Adrenal gland (tissue), 12 donors: ENCODE results near the gene CDNF. TPM values are rescaled to one million over a fixed set of nuclear protein-coding genes. Genes with fewer than 3 reads are reported as not detected.

ENCODE experiments used
- DNase-seq, 7 donors: peaks; one replicate each; pipeline ENCODE4 v3.0.0-alpha.2; 2019 to 2020
- H3K27ac ChIP-seq, 5 donors: fragments of 200-600 bp; sonication (generic) in 4 of 5; 1 replicate in 3 of 5; 2 replicates in 2 of 5; pipeline versions ENCODE4 v1.5.1 to v1.8.0; 2016 to 2020; ENCODE audit warnings: mild to moderate bottlenecking in 1 of 5
- H3K27me3 ChIP-seq: fragments of 200-600 bp; 2 replicates; pipeline ENCODE4 v1.8.0; 2021
- H3K36me3 ChIP-seq, 2 donors: fragments of 200-600 bp; replicated peaks in 1 of 2; 1 replicate in 1 of 2; 2 replicates in 1 of 2; pipeline versions ENCODE4 v1.5.1 to v1.8.0; 2018 to 2022
- H3K4me1 ChIP-seq, 2 donors: fragments of 200-600 bp; replicated peaks in 1 of 2; 1 replicate in 1 of 2; 2 replicates in 1 of 2; pipeline versions ENCODE4 v1.5.1 to v1.8.0; 2018 to 2021
- H3K4me3 ChIP-seq, 4 donors: fragments of 200-600 bp; sonication (generic) in 3 of 4; one replicate each; pipeline ENCODE4 v1.5.1; 2016 to 2018
- H3K9me3 ChIP-seq, 3 donors: fragments of 200-600 bp; sonication (generic) in 1 of 3; replicated peaks in 1 of 3; 1 replicate in 2 of 3; 2 replicates in 1 of 3; pipeline versions ENCODE4 v1.5.1 to v1.8.0; 2016 to 2021
- POLR2A ChIP-seq, 2 donors: fragments of 450-650 bp; IDR thresholded peaks; one replicate each; pipeline ENCODE4 v1.6.1; 2017; ENCODE audit warnings: antibody characterized with exemption in 2 of 2, mild to moderate bottlenecking in 2 of 2, moderate library complexity in 1 of 2
- WGBS, 4 donors: extraction: QIAGEN DNeasy Blood & Tissue Kit in 2 of 4; methylation state at CpG; one replicate each; pipeline versions ENCODE4 v1.1.5 to v1.1.7; 2013 to 2017; 5-methylcytosine and 5-hydroxymethylcytosine counted together
- intact Hi-C, 2 donors: fragments of 100-400 bp; cut with DNase I; formaldehyde crosslinking; loops; one replicate each; pipeline versions ENCODE4 v1.14.1 to v1.15.0; 2022 to 2023
- polyA plus RNA-seq, 3 donors: library from polyadenylated mRNA; stranded (reverse); fragments of 200-250 nt in 2 of 3; fragments of 350-450 nt in 1 of 3; fragmentation: Illumina TruSeq in 1 of 3; extraction: RNeasy Lipid Tissue Mini Kit (QIAGEN cat#74804) in 1 of 3; gene quantifications; one replicate each; pipeline ENCODE4 v1.2.3, GENCODE V29; 2013 to 2014
- total RNA-seq, 9 donors: library from RNA; depleted of rRNA in 4 of 9; stranded (reverse); fragments of >200 nt in 4 of 9; fragments of 120-200 nt in 1 of 9; fragmentation: NEBNext Ultra II Directional in 1 of 9; extraction: Animal tissue kit (Norgen Biotek cat#: 25700) in 1 of 9; gene quantifications; one replicate each; pipeline versions ENCODE4 v1.1.0 to v1.2.4, GENCODE V29; 2013 to 2023
- TF ChIP-seq, protein P1 (sequence below), 6 experiments: fragments of 450-650 bp in 4 of 6; fragments of 200-600 bp in 2 of 6; sonication (generic) in 1 of 6; IDR thresholded peaks; 1 replicate in 5 of 6; 2 replicates in 1 of 6; pipeline versions ENCODE4 v1.5.1 to v1.8.0; 2016 to 2021; ENCODE audit warnings: antibody characterized with exemption in 6 of 6, mild to moderate bottlenecking in 2 of 6, moderate library complexity in 1 of 6
- donor health status: healthy with polysubstance abuse.
- donor health status: Bipolar disorder and iron deficiency.
- donor health status: DM: yes; HTN: yes; CAD: no.
- donor health status: DM: no; HTN: no; CAD: no.
- donor health status: DM: no; HTN: no; CAD: no.
- donor health status: DM: yes; HTN: yes; CAD: no.

CDNF gene
- total and polyA plus RNA-seq, 12 donors, result 0.97 to 6.6 (median 3.2) TPM

DNA sequence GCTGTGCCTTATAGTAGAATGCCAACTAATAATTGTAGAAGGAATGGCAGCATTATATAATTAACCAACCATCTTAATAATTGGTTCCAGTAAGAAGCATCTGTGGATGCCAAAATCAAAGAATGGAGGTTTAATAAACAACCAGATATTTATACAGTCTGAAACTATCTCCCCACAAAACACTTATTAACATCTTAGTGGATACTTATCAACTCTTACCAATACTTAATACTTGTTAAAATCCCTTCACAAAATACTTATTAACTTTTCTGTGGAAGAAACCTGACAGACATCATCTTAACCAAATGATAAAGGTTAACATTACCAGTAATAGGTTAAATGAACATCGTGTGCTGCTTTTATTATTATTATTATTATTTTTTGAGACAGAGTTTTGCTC is 34.0 kb downstream of the CDNF start:
- H3K4me1 ChIP-seq, result no peaks in the 10 kb centered on the region
- no peaks in the 10 kb centered on the region for H3K36me3 ChIP-seq
- H3K27ac ChIP-seq, result no peak overlapping the region
- H3K9me3 ChIP-seq, result no peaks in the 10 kb centered on the region
- intact Hi-C loops, result no loop called here
- 27 to 88% (median 48%) methylated on average over 1 of the region's 1 CpG for WGBS, 4 donors
- no peaks in the 10 kb centered on the region for H3K27me3 ChIP-seq
- TF ChIP-seq, protein P1, sequence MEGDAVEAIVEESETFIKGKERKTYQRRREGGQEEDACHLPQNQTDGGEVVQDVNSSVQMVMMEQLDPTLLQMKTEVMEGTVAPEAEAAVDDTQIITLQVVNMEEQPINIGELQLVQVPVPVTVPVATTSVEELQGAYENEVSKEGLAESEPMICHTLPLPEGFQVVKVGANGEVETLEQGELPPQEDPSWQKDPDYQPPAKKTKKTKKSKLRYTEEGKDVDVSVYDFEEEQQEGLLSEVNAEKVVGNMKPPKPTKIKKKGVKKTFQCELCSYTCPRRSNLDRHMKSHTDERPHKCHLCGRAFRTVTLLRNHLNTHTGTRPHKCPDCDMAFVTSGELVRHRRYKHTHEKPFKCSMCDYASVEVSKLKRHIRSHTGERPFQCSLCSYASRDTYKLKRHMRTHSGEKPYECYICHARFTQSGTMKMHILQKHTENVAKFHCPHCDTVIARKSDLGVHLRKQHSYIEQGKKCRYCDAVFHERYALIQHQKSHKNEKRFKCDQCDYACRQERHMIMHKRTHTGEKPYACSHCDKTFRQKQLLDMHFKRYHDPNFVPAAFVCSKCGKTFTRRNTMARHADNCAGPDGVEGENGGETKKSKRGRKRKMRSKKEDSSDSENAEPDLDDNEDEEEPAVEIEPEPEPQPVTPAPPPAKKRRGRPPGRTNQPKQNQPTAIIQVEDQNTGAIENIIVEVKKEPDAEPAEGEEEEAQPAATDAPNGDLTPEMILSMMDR (IDR thresholded peaks at IDR 0.05), result no peak
- no peak for TF ChIP-seq POLR2A (IDR thresholded peaks at IDR 0.05)
- DNase-seq, result no peak
- no peak overlapping the region for H3K4me3 ChIP-seq

DNA sequence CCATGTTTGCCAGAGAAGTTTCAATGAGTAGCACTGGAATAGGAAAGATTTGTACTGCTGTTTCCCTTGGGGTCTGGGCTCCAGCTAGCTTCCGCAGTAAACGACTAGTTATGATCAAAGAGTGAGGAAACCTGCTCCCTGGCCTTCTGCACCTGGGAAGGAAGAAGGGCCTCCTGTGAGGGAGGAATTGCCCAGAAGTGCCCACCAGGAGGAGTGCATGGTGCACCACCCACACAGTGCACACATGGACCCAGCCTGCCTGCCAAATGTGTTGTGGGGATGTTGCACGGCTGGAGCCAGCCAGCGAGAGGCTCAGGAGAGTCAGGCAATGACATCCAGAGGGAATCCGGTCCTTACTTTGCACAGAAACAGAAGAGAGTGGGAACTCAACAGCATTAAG is 36.1 kb downstream of the CDNF start:
- TF ChIP-seq, protein P1 (IDR thresholded peaks at IDR 0.05), result peak in 1 of 6 experiments; percentile 8
- TF ChIP-seq POLR2A (IDR thresholded peaks at IDR 0.05), result no peak
- H3K9me3 ChIP-seq, result no peaks in the 10 kb centered on the region
- H3K4me3 ChIP-seq, result no peak overlapping the region
- WGBS, 4 donors, result 24 to 71% (median 54%) methylated on average over 3 to 5 of the region's 5 CpGs
- no peaks in the 10 kb centered on the region for H3K27me3 ChIP-seq
- H3K27ac ChIP-seq, result no peak overlapping the region
- intact Hi-C loops, result no loop called here
- DNase-seq, result peak in 1 of 7 donors; percentile 37
- no peaks in the 10 kb centered on the region for H3K36me3 ChIP-seq
- H3K4me1 ChIP-seq, result no peaks in the 10 kb centered on the region

DNA sequence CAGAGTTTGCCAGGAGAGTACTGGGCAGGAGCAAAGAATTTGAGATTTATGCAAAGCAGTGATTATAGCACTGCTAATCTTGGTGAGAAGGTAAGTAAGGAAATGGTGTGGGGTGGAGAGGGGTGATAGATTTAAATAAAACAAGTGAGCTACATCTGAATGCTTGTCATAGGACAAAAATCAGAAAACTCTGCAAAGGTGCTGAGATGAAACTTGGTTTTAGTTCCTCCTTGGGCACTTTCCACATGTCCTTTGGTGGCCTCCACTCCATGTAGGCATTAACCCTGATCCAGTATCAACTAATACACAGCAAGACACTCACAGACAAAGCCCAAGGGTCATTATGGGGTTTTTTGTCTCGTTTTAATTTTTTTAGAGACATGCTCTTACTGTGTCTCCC is 37.4 kb downstream of the CDNF start:
- 36 to 40% (median 40%) methylated on average over 1 of the region's 1 CpG for WGBS, 4 donors
- intact Hi-C loops, result no loop called here

DNA sequence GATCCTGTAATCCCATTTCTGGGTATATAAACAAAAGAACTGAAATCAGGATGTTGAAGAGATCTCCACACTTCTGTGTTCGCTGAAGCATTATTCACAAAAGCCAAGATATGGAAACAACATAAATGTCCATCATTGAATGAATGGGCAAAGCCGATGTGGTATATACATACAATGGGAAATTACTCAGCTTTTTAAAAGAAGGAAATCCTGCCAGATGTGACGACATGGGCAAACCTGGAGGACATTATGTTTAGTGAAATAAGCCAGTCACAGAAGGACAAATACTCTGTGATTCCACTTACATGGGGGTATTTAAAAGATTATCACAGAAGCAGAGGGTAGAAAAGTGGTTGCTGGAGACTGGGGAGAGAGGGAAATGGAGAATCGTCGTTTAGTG is 39.2 kb downstream of the CDNF start:
- Histone ChIP-seq H3K36me3 (no peaks in the 10 kb centered on the region), H3K4me3 (no peak overlapping the region), H3K9me3 (no peaks in the 10 kb centered on the region), H3K4me1 (no peaks in the 10 kb centered on the region), H3K27me3 (no peaks in the 10 kb centered on the region), H3K27ac (no peak overlapping the region)
- no peak for DNase-seq
- TF ChIP-seq, protein P1 (IDR thresholded peaks at IDR 0.05), result no peak
- no peak for TF ChIP-seq POLR2A (IDR thresholded peaks at IDR 0.05)
- WGBS, 4 donors, result 37 to 55% (median 45%) methylated on average over 5 of the region's 5 CpGs
- intact Hi-C loops, result no loop called here

More for the DNA sequence above, 37.4 kb downstream of the CDNF start:
- Histone ChIP-seq H3K9me3 (no peaks in the 10 kb centered on the region), H3K27me3 (no peaks in the 10 kb centered on the region), H3K4me3 (no peak overlapping the region), H3K27ac (no peak overlapping the region), H3K4me1 (no peaks in the 10 kb centered on the region), H3K36me3 (no peaks in the 10 kb centered on the region)
- no peak for DNase-seq
- TF ChIP-seq, protein P1 (IDR thresholded peaks at IDR 0.05), result no peak
- TF ChIP-seq POLR2A (IDR thresholded peaks at IDR 0.05), result no peak
